Adrenal gland (tissue), 12 donors: ENCODE measurements around the gene TP53BP2. TPM values are rescaled to one million over a fixed set of nuclear protein-coding genes. Genes with fewer than 3 reads are reported as not detected.
A peak's percentile ranks its signal among the peaks of the same experiment; 100 is the strongest.

ENCODE experiments used
- DNase-seq, 7 donors: peaks; one replicate each; pipeline ENCODE4 v3.0.0-alpha.2; 2019 to 2020
- H3K27ac ChIP-seq, 5 donors: fragments of 200-600 bp; sonication (generic) in 4 of 5; 1 replicate in 3 of 5; 2 replicates in 2 of 5; pipeline versions ENCODE4 v1.5.1 to v1.8.0; 2016 to 2020; ENCODE audit warnings: mild to moderate bottlenecking in 1 of 5
- H3K27me3 ChIP-seq: fragments of 200-600 bp; 2 replicates; pipeline ENCODE4 v1.8.0; 2021
- H3K36me3 ChIP-seq, 2 donors: fragments of 200-600 bp; replicated peaks in 1 of 2; 1 replicate in 1 of 2; 2 replicates in 1 of 2; pipeline versions ENCODE4 v1.5.1 to v1.8.0; 2018 to 2022
- H3K4me1 ChIP-seq, 2 donors: fragments of 200-600 bp; replicated peaks in 1 of 2; 1 replicate in 1 of 2; 2 replicates in 1 of 2; pipeline versions ENCODE4 v1.5.1 to v1.8.0; 2018 to 2021
- H3K4me3 ChIP-seq, 4 donors: fragments of 200-600 bp; sonication (generic) in 3 of 4; one replicate each; pipeline ENCODE4 v1.5.1; 2016 to 2018
- H3K9me3 ChIP-seq, 3 donors: fragments of 200-600 bp; sonication (generic) in 1 of 3; replicated peaks in 1 of 3; 1 replicate in 2 of 3; 2 replicates in 1 of 3; pipeline versions ENCODE4 v1.5.1 to v1.8.0; 2016 to 2021
- CTCF ChIP-seq, 6 experiments: fragments of 450-650 bp in 4 of 6; fragments of 200-600 bp in 2 of 6; sonication (generic) in 1 of 6; IDR thresholded peaks; 1 replicate in 5 of 6; 2 replicates in 1 of 6; pipeline versions ENCODE4 v1.5.1 to v1.8.0; 2016 to 2021; ENCODE audit warnings: antibody characterized with exemption in 6 of 6, mild to moderate bottlenecking in 2 of 6, moderate library complexity in 1 of 6
- POLR2A ChIP-seq, 2 donors: fragments of 450-650 bp; IDR thresholded peaks; one replicate each; pipeline ENCODE4 v1.6.1; 2017; ENCODE audit warnings: antibody characterized with exemption in 2 of 2, mild to moderate bottlenecking in 2 of 2, moderate library complexity in 1 of 2
- WGBS, 4 donors: extraction: QIAGEN DNeasy Blood & Tissue Kit in 2 of 4; methylation state at CpG; one replicate each; pipeline versions ENCODE4 v1.1.5 to v1.1.7; 2013 to 2017; 5-methylcytosine and 5-hydroxymethylcytosine counted together
- intact Hi-C, 2 donors: fragments of 100-400 bp; cut with DNase I; formaldehyde crosslinking; loops; one replicate each; pipeline versions ENCODE4 v1.14.1 to v1.15.0; 2022 to 2023
- polyA plus RNA-seq, 3 donors: library from polyadenylated mRNA; stranded (reverse); fragments of 200-250 nt in 2 of 3; fragments of 350-450 nt in 1 of 3; fragmentation: Illumina TruSeq in 1 of 3; extraction: RNeasy Lipid Tissue Mini Kit (QIAGEN cat#74804) in 1 of 3; gene quantifications; one replicate each; pipeline ENCODE4 v1.2.3, GENCODE V29; 2013 to 2014
- total RNA-seq, 9 donors: library from RNA; depleted of rRNA in 4 of 9; stranded (reverse); fragments of >200 nt in 4 of 9; fragments of 120-200 nt in 1 of 9; fragmentation: NEBNext Ultra II Directional in 1 of 9; extraction: Animal tissue kit (Norgen Biotek cat#: 25700) in 1 of 9; gene quantifications; one replicate each; pipeline versions ENCODE4 v1.1.0 to v1.2.4, GENCODE V29; 2013 to 2023
- donor health status: healthy with polysubstance abuse.
- donor health status: Bipolar disorder and iron deficiency.
- donor health status: DM: yes; HTN: yes; CAD: no.
- donor health status: DM: no; HTN: no; CAD: no.
- donor health status: DM: no; HTN: no; CAD: no.
- donor health status: DM: yes; HTN: yes; CAD: no.

The TP53BP2 gene
- total and polyA plus RNA-seq, 12 donors, result 6.0 to 38.5 (median 24.0) TPM

GRCh38 chr1:223829678-223830077 is 16.1 kb downstream of the TP53BP2 start:
- Histone ChIP-seq H3K9me3 (no peaks in the 10 kb centered on the region), H3K27me3 (no peaks in the 10 kb centered on the region), H3K36me3 (no peaks in the 10 kb centered on the region), H3K27ac (no peak overlapping the region), H3K4me3 (no peak overlapping the region), H3K4me1 (peaks cover 29 to 60% of the 10 kb centered on the region in 2 donors)
- 33 to 60% (median 51%) methylated on average over 1 of the region's 1 CpG for WGBS, 4 donors
- intact Hi-C loops, result no loop called here
- DNase-seq, result no peak
- no peak for TF ChIP-seq CTCF (IDR thresholded peaks at IDR 0.05)
- TF ChIP-seq POLR2A (IDR thresholded peaks at IDR 0.05), result no peak

GRCh38 chr1:223828162-223828848 is 17.4 kb downstream of the TP53BP2 start:
- H3K4me1 ChIP-seq, result peaks cover 29 to 60% of the 10 kb centered on the region in 2 donors
- H3K36me3 ChIP-seq, result no peaks in the 10 kb centered on the region
- no peak for TF ChIP-seq POLR2A (IDR thresholded peaks at IDR 0.05)
- no peak for TF ChIP-seq CTCF (IDR thresholded peaks at IDR 0.05)
- no peak overlapping the region for H3K27ac ChIP-seq
- no peak overlapping the region for H3K4me3 ChIP-seq
- WGBS, 4 donors, result 89 to 94% (median 89%) methylated on average over 6 of the region's 6 CpGs
- intact Hi-C loops, result no loop called here
- H3K27me3 ChIP-seq, result no peaks in the 10 kb centered on the region
- no peaks in the 10 kb centered on the region for H3K9me3 ChIP-seq
- DNase-seq, result no peak

GRCh38 chr1:223827193-223827663 is 18.5 kb downstream of the TP53BP2 start:
- Histone ChIP-seq H3K4me1 (peaks cover 24 to 51% of the 10 kb centered on the region in 2 donors), H3K27me3 (no peaks in the 10 kb centered on the region), H3K27ac (peak overlapping the region in 1 of 5 donors; percentile 39), H3K4me3 (no peak overlapping the region), H3K9me3 (no peaks in the 10 kb centered on the region), H3K36me3 (no peaks in the 10 kb centered on the region)
- TF ChIP-seq POLR2A (IDR thresholded peaks at IDR 0.05) (no peak), CTCF (IDR thresholded peaks at IDR 0.05) (no peak)
- 56 to 78% (median 64%) methylated on average over 3 of the region's 3 CpGs for WGBS, 4 donors
- peak in 2 of 7 donors; percentile 40 for DNase-seq
- intact Hi-C loops, result no loop called here

- WGBS, 4 donors, result 74 to 81% (median 78%) methylated on average over 11 of the region's 11 CpGs
- Histone ChIP-seq H3K27me3 (no peaks in the 10 kb centered on the region), H3K27ac (no peak overlapping the region), H3K9me3 (no peaks in the 10 kb centered on the region), H3K4me3 (no peak overlapping the region), H3K36me3 (peaks cover 0 to under 1% of the 10 kb centered on the region in 2 donors), H3K4me1 (peaks cover 16 to 39% of the 10 kb centered on the region in 2 donors)
- peak in 1 of 7 donors; percentile 34 for DNase-seq
- intact Hi-C loops, result no loop called here
- TF ChIP-seq POLR2A (IDR thresholded peaks at IDR 0.05) (no peak), CTCF (IDR thresholded peaks at IDR 0.05) (no peak)
Measured at GRCh38 chr1:223825767-223826748, 19.7 kb downstream of the TP53BP2 start.
